Measurements from ENCODE around the gene RPL36AL.
"Not testable (repeated sequence)": the region's sequence is repeated elsewhere in the genome, so short reads cannot be mapped to it uniquely, and the experiment has no call there.

DNA sequence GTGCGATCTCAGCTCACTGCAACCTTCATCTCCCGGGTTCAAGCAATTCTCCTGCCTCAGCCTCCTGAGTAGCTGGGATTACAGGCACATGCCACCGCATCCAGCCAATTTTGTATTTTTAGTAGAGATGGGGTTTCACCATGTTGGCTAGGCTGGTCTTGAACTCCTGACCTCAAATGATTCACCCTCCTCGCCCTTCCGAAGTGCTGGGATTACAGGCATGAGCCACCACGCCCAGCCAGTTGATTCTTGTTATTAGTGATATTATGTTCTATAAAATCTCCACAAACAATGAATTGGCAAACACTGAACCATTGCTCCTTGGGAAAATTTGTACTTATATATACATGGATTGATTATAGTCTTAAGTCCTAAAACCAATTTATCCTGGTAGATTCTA lies 37.1 kb upstream of the RPL36AL start:
- TF ChIP-seq, protein P1, sequence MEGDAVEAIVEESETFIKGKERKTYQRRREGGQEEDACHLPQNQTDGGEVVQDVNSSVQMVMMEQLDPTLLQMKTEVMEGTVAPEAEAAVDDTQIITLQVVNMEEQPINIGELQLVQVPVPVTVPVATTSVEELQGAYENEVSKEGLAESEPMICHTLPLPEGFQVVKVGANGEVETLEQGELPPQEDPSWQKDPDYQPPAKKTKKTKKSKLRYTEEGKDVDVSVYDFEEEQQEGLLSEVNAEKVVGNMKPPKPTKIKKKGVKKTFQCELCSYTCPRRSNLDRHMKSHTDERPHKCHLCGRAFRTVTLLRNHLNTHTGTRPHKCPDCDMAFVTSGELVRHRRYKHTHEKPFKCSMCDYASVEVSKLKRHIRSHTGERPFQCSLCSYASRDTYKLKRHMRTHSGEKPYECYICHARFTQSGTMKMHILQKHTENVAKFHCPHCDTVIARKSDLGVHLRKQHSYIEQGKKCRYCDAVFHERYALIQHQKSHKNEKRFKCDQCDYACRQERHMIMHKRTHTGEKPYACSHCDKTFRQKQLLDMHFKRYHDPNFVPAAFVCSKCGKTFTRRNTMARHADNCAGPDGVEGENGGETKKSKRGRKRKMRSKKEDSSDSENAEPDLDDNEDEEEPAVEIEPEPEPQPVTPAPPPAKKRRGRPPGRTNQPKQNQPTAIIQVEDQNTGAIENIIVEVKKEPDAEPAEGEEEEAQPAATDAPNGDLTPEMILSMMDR (IDR thresholded peaks at IDR 0.05; ENCODE audit: insufficient read depth, low read length) = not testable (repeated sequence)
- TF ChIP-seq POLR2AphosphoS5, GABPA (IDR thresholded peaks at IDR 0.05; ENCODE audit: low read depth): not testable (repeated sequence)
- TF ChIP-seq, protein P2, sequence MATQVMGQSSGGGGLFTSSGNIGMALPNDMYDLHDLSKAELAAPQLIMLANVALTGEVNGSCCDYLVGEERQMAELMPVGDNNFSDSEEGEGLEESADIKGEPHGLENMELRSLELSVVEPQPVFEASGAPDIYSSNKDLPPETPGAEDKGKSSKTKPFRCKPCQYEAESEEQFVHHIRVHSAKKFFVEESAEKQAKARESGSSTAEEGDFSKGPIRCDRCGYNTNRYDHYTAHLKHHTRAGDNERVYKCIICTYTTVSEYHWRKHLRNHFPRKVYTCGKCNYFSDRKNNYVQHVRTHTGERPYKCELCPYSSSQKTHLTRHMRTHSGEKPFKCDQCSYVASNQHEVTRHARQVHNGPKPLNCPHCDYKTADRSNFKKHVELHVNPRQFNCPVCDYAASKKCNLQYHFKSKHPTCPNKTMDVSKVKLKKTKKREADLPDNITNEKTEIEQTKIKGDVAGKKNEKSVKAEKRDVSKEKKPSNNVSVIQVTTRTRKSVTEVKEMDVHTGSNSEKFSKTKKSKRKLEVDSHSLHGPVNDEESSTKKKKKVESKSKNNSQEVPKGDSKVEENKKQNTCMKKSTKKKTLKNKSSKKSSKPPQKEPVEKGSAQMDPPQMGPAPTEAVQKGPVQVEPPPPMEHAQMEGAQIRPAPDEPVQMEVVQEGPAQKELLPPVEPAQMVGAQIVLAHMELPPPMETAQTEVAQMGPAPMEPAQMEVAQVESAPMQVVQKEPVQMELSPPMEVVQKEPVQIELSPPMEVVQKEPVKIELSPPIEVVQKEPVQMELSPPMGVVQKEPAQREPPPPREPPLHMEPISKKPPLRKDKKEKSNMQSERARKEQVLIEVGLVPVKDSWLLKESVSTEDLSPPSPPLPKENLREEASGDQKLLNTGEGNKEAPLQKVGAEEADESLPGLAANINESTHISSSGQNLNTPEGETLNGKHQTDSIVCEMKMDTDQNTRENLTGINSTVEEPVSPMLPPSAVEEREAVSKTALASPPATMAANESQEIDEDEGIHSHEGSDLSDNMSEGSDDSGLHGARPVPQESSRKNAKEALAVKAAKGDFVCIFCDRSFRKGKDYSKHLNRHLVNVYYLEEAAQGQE (IDR thresholded peaks at IDR 0.05; ENCODE audit: insufficient replicate concordance, low read depth) = not testable (repeated sequence)
